UCSD-AML1 (cell line): ENCODE results near the gene SMIM10.
"Not testable (repeated sequence)": the region's sequence is repeated elsewhere in the genome, so short reads cannot be mapped to it uniquely, and the experiment has no call there.

Experiments used
- DNase-seq: peaks from one replicate; lab custom pipeline; 2025; ENCODE audit not compliant: unreplicated experiment; lab: John Stamatoyannopoulos, UW

Gene SMIM10

DNA sequence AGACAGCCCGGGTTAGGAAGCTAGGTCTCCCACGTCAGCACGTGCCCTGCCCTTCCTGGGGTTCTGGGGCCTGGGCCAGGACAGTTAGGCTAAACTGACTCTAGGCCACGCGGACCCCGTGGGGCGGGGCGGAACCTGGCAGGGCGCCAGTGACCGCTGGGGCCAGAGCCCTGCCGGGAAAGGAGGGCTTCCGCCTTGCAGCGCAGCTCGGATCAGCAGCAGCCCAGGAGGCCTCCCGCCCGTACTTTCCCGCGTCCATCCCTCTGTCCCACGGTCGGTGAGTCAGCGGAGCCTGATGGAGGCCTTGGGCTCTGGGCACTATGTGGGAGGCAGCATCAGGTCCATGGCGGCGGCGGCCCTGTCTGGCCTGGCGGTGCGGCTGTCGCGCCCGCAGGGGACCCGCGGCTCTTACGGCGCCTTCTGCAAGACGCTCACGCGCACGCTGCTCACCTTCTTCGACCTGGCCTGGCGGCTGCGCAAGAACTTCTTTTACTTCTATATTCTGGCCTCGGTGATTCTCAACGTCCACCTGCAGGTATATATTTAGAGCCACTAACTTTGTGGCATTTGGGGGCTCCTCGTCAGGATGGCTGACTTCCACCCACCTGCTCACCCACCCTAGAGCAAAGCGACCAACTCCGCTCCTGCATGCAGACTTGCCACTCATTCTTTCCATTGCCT, at the start of gene SMIM10:
Gene SMIM10, plus strand, starts transcription at position 191 of the 681 bp plus-strand sequence. Its CDS starts 105 bp downstream, at position 296.
- DNase-seq: peak; percentile 43

DNA sequence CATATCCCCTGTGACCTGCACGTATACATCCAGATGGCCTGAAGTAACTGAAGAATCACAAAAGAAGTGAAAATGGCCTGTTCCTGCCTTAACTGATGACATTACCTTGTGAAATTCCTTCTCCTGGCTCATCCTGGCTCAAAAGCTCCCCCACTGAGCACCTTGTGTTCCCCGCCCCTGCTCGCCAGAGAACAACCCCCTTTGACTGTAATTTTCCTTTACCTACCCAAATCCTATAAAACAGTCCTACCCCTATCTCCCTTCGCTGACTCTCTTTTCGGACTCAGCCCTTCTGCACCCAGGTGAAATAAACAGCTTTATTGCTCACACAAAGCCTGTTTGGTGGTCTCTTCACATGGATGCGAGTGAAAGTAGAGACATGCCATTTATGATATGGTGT, 44.4 kb upstream of the SMIM10 start:
- DNase-seq: not testable (repeated sequence)

- DNase-seq: no peak
Observed at GRCh38 chrX:134948333-134949241, 42.2 kb upstream of the SMIM10 start.

- DNase-seq: no peak
Observed at GRCh38 chrX:134949271-134949670, 41.5 kb upstream of the SMIM10 start.

GRCh38 chrX:134957836-134958235, 33.0 kb upstream of the SMIM10 start:
- no peak for DNase-seq

DNA sequence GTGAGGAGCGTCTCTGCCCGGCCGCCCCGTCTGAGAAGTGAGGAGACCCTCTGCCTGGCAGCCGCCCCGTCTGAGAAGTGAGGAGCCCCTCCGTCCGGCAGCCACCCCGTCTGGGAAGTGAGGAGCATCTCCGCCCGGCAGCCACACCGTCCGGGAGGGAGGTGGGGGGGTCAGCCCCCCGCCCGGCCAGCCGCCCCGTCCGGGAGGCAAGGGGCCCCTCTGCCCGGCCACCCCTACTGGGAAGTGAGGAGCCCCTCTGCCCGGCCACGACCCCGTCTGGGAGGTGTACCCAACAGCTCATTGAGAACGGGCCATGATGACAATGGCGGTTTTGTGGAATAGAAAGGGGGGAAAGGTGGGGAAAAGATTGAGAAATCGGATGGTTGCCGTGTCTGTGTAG, 30.4 kb upstream of the SMIM10 start:
- DNase-seq: not testable (repeated sequence)

GRCh38 chrX:134963041-134963440, 27.8 kb upstream of the SMIM10 start:
- no peak for DNase-seq

DNA sequence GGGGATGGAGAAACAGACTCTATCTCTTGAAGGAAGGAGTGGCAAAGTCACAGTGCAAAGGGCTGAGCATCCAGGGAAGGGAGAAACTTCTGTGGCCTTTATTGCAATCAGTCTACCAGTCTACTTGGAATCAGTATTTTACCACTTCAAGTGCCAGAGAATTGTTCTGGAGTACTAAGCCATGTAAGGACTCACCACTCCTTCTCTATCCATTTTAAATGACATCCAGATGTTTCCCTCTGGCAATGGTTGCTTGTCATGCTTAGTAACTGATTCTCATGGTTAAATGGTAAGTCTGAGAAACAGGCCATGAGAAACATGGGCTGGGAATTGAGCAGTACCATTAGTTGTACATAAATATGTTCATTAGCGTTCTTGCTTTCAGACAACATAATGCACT, 21.1 kb upstream of the SMIM10 start:
- no peak for DNase-seq

DNA sequence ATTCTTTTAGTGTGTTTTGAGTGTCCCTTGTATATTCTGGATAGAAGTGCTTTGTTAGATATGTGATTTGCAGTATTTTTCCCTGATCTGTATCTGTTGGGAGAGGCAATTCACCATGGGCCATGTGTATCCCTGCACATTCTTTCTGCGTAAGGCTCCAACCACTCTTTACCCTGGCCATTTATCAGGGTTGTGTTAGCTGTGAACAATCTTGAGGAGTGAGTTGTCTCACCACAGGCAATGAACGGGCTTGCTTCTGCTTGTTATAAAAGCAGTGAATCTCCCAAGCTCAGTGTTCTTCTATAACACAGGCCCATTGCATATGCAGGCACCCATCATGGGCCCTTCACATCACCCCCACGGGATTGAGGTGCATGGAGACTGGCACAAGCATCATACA, 18.9 kb upstream of the SMIM10 start:
- no peak for DNase-seq

- no peak for DNase-seq
Observed at GRCh38 chrX:134975516-134975915, 15.3 kb upstream of the SMIM10 start.

- no peak for DNase-seq
Observed at GRCh38 chrX:134981910-134982309, 8.9 kb upstream of the SMIM10 start.

DNA sequence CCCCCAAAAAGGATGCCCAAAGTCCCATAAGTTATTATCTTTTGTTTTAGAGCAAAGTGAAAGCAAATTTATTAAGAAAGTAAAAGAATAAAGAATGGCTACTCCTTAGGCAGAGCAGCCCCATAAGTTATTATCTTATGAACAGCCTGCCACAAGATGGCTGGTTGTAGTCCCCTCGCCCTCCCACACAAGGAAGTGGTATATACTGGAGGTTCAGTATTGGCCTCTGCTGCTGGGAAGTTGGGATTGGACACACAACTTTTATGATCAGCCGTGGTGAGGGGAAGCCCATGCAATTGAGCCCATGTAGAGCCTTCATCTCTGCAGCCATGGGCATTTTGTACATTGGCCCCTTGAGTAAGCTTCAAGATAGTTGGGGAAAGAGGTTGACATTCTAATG, 8.0 kb upstream of the SMIM10 start:
- DNase-seq: no peak

GRCh38 chrX:134985479-134985878, 5.3 kb upstream of the SMIM10 start:
- DNase-seq: no peak

GRCh38 chrX:134990475-134990800, 353 bp upstream of the SMIM10 start:
- no peak for DNase-seq

GRCh38 chrX:134997646-134998045, 6.9 kb downstream of the SMIM10 start:
- DNase-seq: no peak

DNA sequence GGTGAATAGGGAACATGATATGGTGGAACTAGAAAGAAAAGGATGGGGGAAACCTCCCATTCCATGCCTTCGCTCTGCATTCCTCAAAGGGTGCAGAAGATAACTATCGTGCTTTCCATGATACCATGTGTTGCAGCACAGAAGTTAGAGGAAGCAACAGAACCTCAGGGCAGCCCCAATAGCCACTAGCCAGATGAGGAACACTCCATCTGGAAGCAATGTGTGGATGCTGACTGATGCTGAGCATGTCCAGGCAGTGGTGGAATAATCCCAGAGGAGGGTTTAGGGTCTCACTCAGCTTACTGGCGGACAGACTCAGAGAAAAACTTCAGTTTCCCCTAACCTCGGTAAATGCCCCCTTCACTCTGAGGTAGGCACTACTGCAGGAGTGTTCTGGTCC, 7.5 kb downstream of the SMIM10 start:
- DNase-seq: no peak

DNA sequence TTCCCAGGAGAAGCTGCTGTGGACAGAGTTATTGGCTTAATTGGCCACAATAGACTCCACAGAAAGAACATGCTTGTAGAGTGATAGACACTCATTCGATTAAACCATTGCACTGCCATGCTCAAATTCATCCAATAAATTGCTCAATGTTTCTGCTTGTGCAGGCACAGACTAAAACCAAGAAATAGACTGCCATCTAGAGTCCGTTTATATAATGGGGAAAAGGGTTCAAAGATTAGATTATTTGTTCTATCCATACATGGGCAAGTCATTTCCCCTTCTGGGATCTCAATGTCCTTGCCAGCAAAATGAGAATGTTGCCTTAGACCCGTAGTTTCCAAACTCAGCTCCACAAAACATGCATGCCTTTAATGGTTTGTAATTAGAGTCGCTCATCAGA, 8.7 kb downstream of the SMIM10 start:
- no peak for DNase-seq

- DNase-seq: no peak
Observed at GRCh38 chrX:135000516-135000915, 9.7 kb downstream of the SMIM10 start.

DNA sequence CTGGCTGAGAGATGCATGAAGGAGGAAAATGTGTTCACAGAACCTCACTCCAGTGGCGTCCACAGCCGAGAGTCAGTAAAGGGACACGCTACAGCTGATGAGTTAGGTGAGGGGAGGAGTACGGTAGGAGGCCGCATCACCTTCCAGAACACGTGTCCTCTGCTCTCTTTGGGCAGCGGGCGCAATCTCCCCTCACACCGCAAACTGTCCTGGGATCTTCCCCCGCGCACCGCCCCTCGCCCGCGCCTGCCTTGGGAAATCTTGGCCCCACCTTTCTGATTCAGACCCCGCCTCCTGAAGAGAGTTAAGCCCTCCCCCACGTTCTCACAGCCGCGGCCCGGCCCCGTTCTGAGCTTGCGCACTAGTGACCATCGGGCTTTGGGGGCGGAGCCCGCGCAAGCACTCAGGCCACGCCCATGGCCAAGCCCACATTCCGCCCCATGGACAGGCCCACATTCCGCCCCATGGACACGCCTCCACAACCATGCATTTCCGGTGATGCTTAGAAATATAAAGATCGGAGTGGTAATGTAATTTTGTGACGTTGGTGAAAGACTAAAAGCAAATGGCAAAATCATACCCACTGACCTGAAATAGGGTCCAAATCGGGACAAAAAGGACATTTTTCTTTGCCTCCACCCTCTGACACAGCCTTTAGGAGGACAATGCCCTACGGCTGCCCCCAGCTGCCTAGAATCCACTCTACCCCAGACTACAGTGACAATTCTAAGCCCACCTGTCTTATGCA, 13.3 kb downstream of the SMIM10 start:
- DNase-seq: no peak

DNA sequence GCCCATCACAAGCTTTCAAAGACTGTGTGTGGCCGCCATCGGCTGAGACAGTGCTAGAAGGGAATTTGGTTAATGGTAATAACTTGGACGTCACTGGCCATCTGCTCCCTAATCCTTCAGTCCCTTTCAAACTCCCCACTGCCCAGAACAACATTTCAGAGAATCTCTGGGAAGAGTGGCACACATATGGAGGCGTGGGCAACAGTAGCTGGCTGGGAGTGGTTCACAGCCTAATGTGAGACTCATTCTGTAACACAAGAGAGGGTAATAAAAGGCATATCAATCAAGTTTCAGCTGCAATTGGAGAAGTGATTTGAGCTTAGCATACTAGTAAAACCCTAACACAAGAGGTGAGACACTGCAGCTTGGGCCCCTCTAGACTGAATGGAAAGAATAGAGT, 15.4 kb downstream of the SMIM10 start:
- no peak for DNase-seq

DNA sequence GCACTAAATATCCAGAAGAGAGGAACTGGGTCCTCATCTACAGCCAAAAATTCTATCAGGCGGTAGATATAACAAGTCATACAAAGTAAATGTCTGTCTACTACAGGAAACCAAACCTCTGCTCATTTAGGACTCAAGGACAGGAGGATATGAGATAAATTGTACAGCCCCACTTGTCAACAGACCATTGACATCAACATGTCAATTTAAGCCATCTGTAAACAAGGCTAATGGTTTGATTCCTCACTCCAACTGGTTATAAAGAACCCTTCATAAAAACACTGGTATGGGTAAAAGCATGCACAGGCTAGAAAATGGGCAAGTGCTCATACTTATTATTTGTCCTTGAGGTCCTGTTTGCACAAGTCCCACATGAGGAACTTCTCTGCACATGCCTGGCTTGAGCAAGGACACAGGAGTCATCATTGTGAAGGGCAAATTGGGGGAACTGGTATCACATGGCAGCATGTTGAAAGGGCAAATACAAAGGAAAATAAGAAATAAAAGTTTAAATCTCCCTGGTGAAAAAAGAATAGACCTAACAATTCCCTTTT, 18.3 kb downstream of the SMIM10 start:
- DNase-seq: no peak
